Activated CD4-positive, alpha-beta T cell treated with anti-CD3 and anti-CD28 coated beads for 36 hours (primary cell): ENCODE measurements around the gene COG2. TPM values are rescaled to one million over a fixed set of nuclear protein-coding genes. Genes with fewer than 3 reads are reported as not detected.

ENCODE experiments used
- ATAC-seq: fragments of 200-7000 bp; cut with Tn5 transposase; one replicate; pipeline ENCODE4 v1.10.0; 2021; ENCODE audit warnings: mild to moderate bottlenecking, moderate library complexity
- CTCF ChIA-PET: fragments of 350-600 bp; sonication (Branson Sonifier 250); formaldehyde crosslinking; loops from one replicate; lab custom pipeline; 2021; ENCODE audit warnings: antibody characterized with exemption; lab: Charles Lee
- POLR2A ChIA-PET: fragments of 350-600 bp; sonication (Branson Sonifier 250); formaldehyde crosslinking; loops from one replicate; lab custom pipeline; 2021; ENCODE audit warnings: antibody characterized with exemption, inconsistent platforms; lab: Charles Lee
- DNase-seq: peaks from one replicate; pipeline ENCODE4 v3.0.0-alpha.2; 2020
- H3K27ac Mint-ChIP-seq: one replicate; pipeline ENCODE4 v1.8.0; 2021; ENCODE audit warnings: mixed read lengths
- H3K27me3 Mint-ChIP-seq: one replicate; pipeline ENCODE4 v1.8.0; 2021; ENCODE audit warnings: mixed read lengths
- H3K36me3 Mint-ChIP-seq: one replicate; pipeline ENCODE4 v1.8.0; 2021; ENCODE audit warnings: low read depth, mixed read lengths
- H3K4me1 Mint-ChIP-seq: one replicate; pipeline ENCODE4 v1.8.0; 2021; ENCODE audit warnings: mixed read lengths
- H3K4me3 Mint-ChIP-seq: one replicate; pipeline ENCODE4 v1.8.0; 2021; ENCODE audit warnings: mild to moderate bottlenecking, moderate library complexity, mixed read lengths
- H3K9me3 Mint-ChIP-seq: one replicate; pipeline ENCODE4 v1.8.0; 2021; ENCODE audit warnings: low read depth, mixed read lengths
- intact Hi-C, 2 experiments: fragments of 100-400 bp; cut with DNase I in 1 of 2; cut with micrococcal nuclease in 1 of 2; formaldehyde crosslinking; loops; one replicate each; pipeline versions ENCODE4 v1.14.2 to v1.15.1; 2022 to 2024; cut with DNase I, micrococcal nuclease
- total RNA-seq, 2 experiments: library from RNA; stranded (reverse); gene quantifications; one replicate each; pipeline ENCODE4 v1.2.3, GENCODE V29; 2021

The COG2 gene
- total RNA-seq, 2 experiments from 2014 or later = 28.1 to 32.0 TPM

DNA sequence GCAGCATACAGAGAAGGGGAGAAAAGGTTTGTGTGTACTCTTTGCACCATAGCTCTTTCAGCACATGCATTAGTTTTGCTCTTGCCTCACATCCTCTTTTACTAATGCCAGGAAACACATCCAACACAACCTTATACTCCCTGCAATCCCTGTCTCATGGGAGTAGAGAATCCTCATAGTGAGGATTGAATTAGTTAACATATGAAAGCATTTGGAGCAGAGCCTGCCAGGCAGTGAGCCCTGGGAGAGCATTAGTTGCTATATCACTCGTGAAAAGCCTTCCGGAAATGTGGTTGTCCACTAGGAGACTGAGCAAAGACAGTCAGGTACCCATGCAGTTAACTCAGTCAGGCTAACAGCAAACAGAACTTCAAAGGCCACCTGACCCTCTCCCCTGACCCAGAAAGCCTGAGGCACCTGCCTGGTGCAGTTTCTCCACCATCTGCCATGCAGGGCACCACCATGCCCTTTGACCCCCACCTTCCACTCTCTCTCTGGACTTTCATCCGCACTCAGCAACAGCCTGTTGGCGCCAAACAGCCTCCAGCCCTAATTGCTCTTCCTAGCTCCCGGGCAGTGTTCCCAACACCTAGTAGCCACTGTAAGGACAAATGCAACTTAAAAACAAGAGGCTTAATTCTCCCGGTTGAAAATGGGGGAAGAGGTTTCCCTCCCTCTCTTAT lies 86.6 kb downstream of the COG2 start:
- Mint-ChIP-seq H3K27ac (no peak overlapping the region), H3K9me3 (no peaks in the 10 kb centered on the region), H3K36me3 (no peaks in the 10 kb centered on the region), H3K4me3 (no peak overlapping the region), H3K27me3 (peaks cover 14% of the 10 kb centered on the region), H3K4me1 (no peaks in the 10 kb centered on the region)
- ATAC-seq (no peak), DNase-seq (no peak)
- POLR2A ChIA-PET = no interaction called here
- intact Hi-C loops = no loop called here
- CTCF ChIA-PET = interaction anchor here (0.7 to 1.2 kb wide), 2 partner anchors 60 to 87 kb away, joined by 3 read pairs; no protein-coding TSS in a partner anchor

GRCh38 chr1:230730977-230731376 lies 88.7 kb downstream of the COG2 start:
- POLR2A ChIA-PET = no interaction called here
- intact Hi-C loops = no loop called here
- DNase-seq (no peak), ATAC-seq (no peak)
- Mint-ChIP-seq H3K4me1 (no peaks in the 10 kb centered on the region), H3K9me3 (no peaks in the 10 kb centered on the region), H3K4me3 (no peak overlapping the region), H3K27ac (no peak overlapping the region), H3K27me3 (peaks cover 13% of the 10 kb centered on the region), H3K36me3 (no peaks in the 10 kb centered on the region)
- CTCF ChIA-PET = interaction anchor here (1.4 kb wide), 1 partner anchor 170 kb away, joined by 3 read pairs; no protein-coding TSS in a partner anchor

DNA sequence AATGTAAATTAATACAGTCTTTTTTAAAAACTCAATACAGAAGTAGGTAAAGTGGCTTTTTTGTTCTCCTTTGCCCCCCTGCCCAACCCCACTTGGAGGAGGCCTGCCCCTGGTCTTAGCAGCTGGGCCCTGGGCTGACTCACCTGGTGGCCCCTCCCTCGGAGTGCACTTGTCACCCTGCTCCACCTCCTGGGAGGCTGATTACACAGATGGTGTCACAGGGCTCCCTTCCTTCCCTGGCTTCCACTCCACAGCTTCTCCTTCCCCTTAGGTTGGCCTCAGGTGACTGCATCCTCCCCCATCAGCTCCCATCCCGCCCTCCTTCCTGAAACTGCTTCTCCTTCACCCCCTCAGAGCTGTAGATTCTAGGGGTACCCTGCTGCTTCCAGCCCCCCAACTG lies 93.2 kb downstream of the COG2 start:
- CTCF ChIA-PET = no interaction called here
- no peak for DNase-seq
- intact Hi-C loops = no loop called here
- no peaks in the 10 kb centered on the region for H3K4me1 Mint-ChIP-seq
- H3K9me3 Mint-ChIP-seq = peaks cover 2% of the 10 kb centered on the region
- POLR2A ChIA-PET = no interaction called here
- no peak overlapping the region for H3K27ac Mint-ChIP-seq
- ATAC-seq = no peak
- H3K4me3 Mint-ChIP-seq = no peak overlapping the region
- peaks cover 18% of the 10 kb centered on the region for H3K27me3 Mint-ChIP-seq
- no peaks in the 10 kb centered on the region for H3K36me3 Mint-ChIP-seq

DNA sequence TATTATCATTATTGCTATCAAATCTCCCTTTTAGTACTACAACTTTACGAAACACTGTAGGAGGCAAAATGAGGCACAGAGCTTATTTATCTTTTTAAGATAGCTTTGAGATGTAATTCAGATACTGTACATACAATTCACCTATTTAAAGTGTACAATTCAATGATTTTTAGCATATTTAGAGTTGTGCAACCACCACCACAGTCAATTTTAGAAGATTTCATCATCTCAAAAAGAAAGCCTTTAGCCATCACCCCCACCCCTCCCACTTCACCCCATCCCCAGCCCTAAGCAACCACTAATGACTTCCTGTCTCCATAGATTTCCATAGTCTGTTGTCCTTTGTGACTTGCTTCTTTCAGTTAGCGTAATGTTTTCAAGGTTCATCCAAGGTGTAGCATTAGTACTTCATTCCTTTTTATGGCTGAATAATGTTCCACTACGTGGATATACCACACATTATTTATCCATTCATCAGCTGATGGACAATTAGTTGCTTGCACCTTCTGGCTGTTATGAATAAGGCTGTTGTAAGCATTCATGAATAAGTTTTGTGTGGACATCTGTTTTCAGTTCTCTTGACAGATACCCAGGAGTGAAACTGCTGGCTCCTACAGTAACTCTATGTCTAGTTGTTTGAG lies 95.5 kb downstream of the COG2 start:
- peaks cover 2% of the 10 kb centered on the region for H3K9me3 Mint-ChIP-seq
- CTCF ChIA-PET = interaction anchor here (1.0 kb wide), 1 partner anchor 52 kb away, joined by 3 read pairs; no protein-coding TSS in a partner anchor
- H3K27ac Mint-ChIP-seq = no peak overlapping the region
- H3K27me3 Mint-ChIP-seq = peaks cover 19% of the 10 kb centered on the region
- no peak overlapping the region for H3K4me3 Mint-ChIP-seq
- intact Hi-C loops = no loop called here
- no peak for DNase-seq
- H3K36me3 Mint-ChIP-seq = no peaks in the 10 kb centered on the region
- POLR2A ChIA-PET = no interaction called here
- ATAC-seq = no peak
- H3K4me1 Mint-ChIP-seq = no peaks in the 10 kb centered on the region

DNA sequence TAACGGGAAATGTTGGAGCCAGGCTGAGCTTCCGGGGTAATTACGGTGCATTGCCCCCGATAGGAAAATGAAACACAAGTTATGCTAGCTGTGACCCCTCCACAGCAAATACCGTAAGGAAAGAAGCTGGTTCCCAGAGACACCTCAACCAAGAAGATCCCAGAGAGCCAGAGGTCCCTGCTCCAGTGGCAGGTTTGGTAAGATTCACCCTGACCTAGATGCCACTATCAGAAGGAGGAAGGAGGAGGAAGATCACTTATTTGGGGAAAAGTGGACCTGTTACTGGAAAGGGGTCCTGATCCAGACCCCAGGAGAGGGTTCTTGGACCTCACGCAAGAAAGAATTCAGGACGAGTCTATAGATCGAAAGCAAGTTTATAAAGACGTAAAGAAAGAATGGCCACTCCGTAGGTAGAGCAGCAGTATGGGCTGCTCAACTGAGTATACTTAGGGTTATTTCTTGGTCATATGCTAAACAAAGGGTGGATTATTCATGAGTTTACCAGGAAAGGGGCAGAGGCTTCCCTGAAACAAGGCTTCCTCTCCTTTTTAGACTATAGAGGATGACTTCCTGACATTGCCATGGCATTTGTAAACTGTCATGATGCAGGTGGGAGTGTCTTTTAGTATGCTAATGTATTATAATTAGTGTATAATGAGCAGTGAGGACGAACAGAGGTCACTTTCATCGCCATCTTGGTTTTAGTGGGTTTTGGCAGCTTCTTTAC lies 97.4 kb downstream of the COG2 start:
- Mint-ChIP-seq H3K27ac (no peak overlapping the region), H3K4me1 (no peaks in the 10 kb centered on the region), H3K4me3 (no peak overlapping the region), H3K36me3 (no peaks in the 10 kb centered on the region), H3K9me3 (peaks cover 2% of the 10 kb centered on the region), H3K27me3 (peaks cover 20% of the 10 kb centered on the region)
- ATAC-seq (no peak), DNase-seq (no peak)
- ChIA-PET CTCF (interaction anchor here (0.6 kb wide), 1 partner anchor 334 kb away, joined by 3 read pairs; no protein-coding TSS in a partner anchor), POLR2A (no interaction called here)
- intact Hi-C loops = no loop called here

Other genes with a start within 250 kb of the COG2 start
- gene PGBD5, start 216.1 kb upstream of the COG2 start, total RNA-seq = under 1 TPM in 1 of 2 experiments, not detected in 1; 0.11 TPM
- not detected for gene AGT, start 71.6 kb downstream of the COG2 start, total RNA-seq
- not detected for gene CAPN9, start 104.9 kb downstream of the COG2 start, total RNA-seq
- 1 to 10 TPM; 5.8 to 6.9 TPM for gene C1orf198, start 226.0 kb downstream of the COG2 start, total RNA-seq